EH (cell line): ENCODE data around the gene RIGI.
"Not testable (repeated sequence)": the region's sequence is repeated elsewhere in the genome, so short reads cannot be mapped to it uniquely, and the experiment has no call there.

Experiments
- DNase-seq: peaks from one replicate; pipeline ENCODE4 v3.0.0-alpha.2; 2015; ENCODE audit warnings: low read depth

RIGI gene

GRCh38 chr9:32526707-32527048, 682 bp upstream of the RIGI start:
- DNase-seq = no peak

DNA sequence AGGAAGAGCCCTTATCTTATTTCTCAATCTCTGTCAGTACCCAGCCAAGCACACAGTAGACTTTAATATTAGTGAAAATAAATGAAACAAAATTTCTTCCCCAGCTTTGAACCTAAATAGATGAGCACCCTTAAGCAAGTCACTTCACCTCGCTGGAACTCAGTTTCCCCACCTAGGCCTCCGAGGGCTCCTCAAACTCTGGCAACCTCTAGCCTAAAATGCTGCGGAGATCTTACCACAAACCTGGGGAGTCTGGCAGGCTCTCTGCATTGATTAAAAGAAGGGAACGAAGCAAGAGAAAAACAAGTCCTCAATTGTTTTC, 326 bp downstream of the RIGI start:
- DNase-seq = no peak

- peak; percentile 30 for DNase-seq
Observed at GRCh38 chr9:32524892-32525708, 896 bp downstream of the RIGI start.

GRCh38 chr9:32524558-32524891, 1.5 kb downstream of the RIGI start:
- DNase-seq = not testable (repeated sequence)

DNA sequence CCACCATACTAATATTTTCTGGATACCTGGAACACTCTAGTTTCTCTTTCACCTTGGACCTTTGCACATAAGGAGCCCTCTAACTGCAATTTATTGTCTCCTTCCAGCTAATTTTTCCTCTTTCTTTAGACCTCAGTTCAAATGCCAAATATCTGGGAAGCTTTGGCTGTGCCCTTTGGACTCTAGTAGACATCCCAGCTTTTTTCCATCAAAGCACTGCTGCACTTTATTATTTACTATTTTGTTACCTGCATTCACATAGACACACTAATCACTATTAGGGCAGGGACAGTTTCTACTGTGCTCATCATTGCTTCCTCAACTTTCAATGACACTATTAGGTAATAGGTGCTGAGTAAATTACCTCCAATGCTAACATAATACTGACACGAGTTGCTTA, 2.1 kb downstream of the RIGI start:
- DNase-seq = no peak

- no peak for DNase-seq
Observed at GRCh38 chr9:32518276-32518675, 7.7 kb downstream of the RIGI start.

GRCh38 chr9:32516241-32516640, 9.8 kb downstream of the RIGI start:
- DNase-seq = no peak

DNA sequence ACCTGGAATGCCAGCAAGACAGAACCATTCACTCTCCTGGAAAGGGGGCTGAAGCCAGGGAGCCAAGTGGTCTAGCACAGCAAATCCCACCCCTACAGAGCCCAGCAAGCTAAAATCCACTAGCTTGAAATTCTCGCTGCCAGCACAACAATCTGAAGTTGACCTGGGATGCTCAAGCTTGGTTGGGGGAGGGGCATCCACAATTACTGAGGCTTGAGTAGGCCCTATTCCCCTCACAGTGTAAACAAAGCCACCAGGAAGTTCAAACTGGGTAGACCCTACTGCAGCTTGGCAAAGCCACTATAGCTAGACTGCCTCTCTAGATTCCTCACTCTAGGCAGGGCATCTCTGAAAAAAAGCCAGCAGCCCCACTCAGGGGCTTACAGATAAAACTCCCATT, 17.3 kb downstream of the RIGI start:
- DNase-seq = no peak

GRCh38 chr9:32503008-32503407, 23.0 kb downstream of the RIGI start:
- no peak for DNase-seq

DNA sequence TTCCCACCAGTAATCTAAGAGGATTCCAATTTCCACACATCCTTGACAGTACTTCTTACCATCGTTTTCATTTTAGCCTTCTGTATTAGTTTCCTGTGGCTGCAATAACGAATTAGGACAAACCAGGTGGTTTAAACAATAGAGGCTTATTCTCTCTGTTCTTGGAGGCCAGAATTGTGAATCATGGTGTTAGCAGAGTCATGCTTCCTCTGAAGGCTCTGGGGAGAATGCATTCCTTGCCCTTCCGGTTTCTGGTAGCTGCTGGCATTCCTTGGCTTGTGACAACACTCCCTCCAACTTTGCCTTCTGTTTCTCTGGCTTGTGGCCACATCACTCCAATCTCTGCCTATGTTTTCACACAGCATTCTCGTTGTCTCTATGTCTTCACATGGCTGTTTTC, 23.5 kb downstream of the RIGI start:
- DNase-seq = peak; percentile 78

GRCh38 chr9:32501868-32502267, 24.1 kb downstream of the RIGI start:
- no peak for DNase-seq

GRCh38 chr9:32500768-32501167, 25.2 kb downstream of the RIGI start:
- DNase-seq = peak; percentile 51

GRCh38 chr9:32497921-32498320, 28.1 kb downstream of the RIGI start:
- no peak for DNase-seq

- DNase-seq = no peak
Observed at GRCh38 chr9:32490601-32491000, 35.4 kb downstream of the RIGI start.

- DNase-seq = peak; percentile 26
Observed at GRCh38 chr9:32487981-32488380, 38.0 kb downstream of the RIGI start.

- DNase-seq = peak; percentile 8
Observed at GRCh38 chr9:32486839-32487562, 39.0 kb downstream of the RIGI start.

DNA sequence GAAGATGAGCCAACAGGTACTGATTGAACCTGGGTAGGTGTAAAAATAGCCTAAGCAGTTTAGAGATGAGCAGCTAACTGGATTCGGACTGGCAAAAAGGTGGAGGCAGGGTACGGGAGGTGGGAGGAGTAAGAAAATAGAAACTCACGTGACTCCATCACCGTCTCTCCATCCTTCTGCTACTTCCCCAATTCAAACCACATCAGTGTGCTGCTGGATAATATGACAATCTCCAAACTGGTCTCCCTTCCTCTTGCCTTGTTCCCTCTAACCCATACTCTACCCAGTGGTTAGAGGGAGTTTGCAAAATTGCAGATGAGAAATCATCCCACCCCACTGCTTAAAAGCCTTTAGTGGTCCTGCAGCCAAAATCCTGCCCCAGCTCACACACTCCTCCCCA, 42.7 kb downstream of the RIGI start:
- DNase-seq = no peak
